Measurements from ENCODE around the gene AHDC1. TPM values are rescaled to one million over a fixed set of nuclear protein-coding genes. Genes with fewer than 3 reads are reported as not detected.
"Not testable (repeated sequence)": the region's sequence is repeated elsewhere in the genome, so short reads cannot be mapped to it uniquely, and the experiment has no call there.

Gene AHDC1
- total and polyA plus RNA-seq, 8 donors, result 5.8 to 95.0 (median 19.7) TPM

DNA sequence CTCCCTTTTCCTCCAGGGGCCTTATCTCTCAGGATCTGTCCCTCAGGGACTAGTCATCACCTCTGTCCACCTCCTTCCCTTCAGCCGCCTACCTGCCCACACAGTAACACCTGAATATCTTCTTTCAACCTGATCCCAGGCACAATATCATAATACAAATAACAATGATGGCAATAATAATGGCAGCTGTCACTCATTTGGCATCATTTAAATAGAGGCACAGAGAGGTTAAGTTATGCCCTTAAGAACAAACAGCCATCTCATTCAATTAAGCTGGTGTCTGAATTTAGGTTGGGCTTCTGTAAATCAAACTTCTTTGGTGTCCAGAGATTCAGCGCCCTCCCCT, 47.5 kb downstream of the AHDC1 start:
- 48 to 63% (median 53%) methylated on average over 2 of the region's 2 CpGs for WGBS, 5 donors
- H3K4me3 ChIP-seq, result no peak overlapping the region
- peaks cover 57 to 85% (median 66%) of the 10 kb centered on the region in 4 donors for H3K4me1 ChIP-seq
- H3K27me3 ChIP-seq, result no peaks in the 10 kb centered on the region
- DNase-seq, result no peak
- peak overlapping the region; percentile 80 to 97 (median 87) for H3K27ac ChIP-seq
- H3K36me3 ChIP-seq, result peaks cover 15 to 34% (median 29%) of the 10 kb centered on the region in 4 donors
- no peaks in the 10 kb centered on the region for H3K9me3 ChIP-seq
- intact Hi-C loops (cut with DNase I; ENCODE audit: low total_unique reads), result loop anchor here (5.0 kb wide), 1 partner anchor 51 kb away; no protein-coding TSS in a partner anchor
- TF ChIP-seq EP300 (IDR thresholded peaks at IDR 0.05), result no peak
- TF ChIP-seq, protein P1, sequence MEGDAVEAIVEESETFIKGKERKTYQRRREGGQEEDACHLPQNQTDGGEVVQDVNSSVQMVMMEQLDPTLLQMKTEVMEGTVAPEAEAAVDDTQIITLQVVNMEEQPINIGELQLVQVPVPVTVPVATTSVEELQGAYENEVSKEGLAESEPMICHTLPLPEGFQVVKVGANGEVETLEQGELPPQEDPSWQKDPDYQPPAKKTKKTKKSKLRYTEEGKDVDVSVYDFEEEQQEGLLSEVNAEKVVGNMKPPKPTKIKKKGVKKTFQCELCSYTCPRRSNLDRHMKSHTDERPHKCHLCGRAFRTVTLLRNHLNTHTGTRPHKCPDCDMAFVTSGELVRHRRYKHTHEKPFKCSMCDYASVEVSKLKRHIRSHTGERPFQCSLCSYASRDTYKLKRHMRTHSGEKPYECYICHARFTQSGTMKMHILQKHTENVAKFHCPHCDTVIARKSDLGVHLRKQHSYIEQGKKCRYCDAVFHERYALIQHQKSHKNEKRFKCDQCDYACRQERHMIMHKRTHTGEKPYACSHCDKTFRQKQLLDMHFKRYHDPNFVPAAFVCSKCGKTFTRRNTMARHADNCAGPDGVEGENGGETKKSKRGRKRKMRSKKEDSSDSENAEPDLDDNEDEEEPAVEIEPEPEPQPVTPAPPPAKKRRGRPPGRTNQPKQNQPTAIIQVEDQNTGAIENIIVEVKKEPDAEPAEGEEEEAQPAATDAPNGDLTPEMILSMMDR (IDR thresholded peaks at IDR 0.05), result no peak
- no peak for TF ChIP-seq POLR2AphosphoS5 (IDR thresholded peaks at IDR 0.05)
- no peak for TF ChIP-seq POLR2A (IDR thresholded peaks at IDR 0.05)

GRCh38 chr1:27555700-27556424, 48.1 kb downstream of the AHDC1 start:
- Histone ChIP-seq H3K9me3 (no peaks in the 10 kb centered on the region), H3K27ac (peak overlapping the region; percentile 51 to 97 (median 87)), H3K36me3 (peaks cover 20 to 39% (median 34%) of the 10 kb centered on the region in 4 donors), H3K4me1 (peaks cover 51 to 80% (median 60%) of the 10 kb centered on the region in 4 donors), H3K27me3 (no peaks in the 10 kb centered on the region), H3K4me3 (no peak overlapping the region)
- intact Hi-C loops (cut with DNase I; ENCODE audit: low total_unique reads), result loop anchor here (5.0 kb wide), 1 partner anchor 51 kb away; no protein-coding TSS in a partner anchor
- TF ChIP-seq, protein P1 (IDR thresholded peaks at IDR 0.05), result no peak
- TF ChIP-seq EP300 (IDR thresholded peaks at IDR 0.05), result no peak
- DNase-seq, result peak in 1 of 2 donors; percentile 85
- WGBS, 5 donors, result 30 to 50% (median 45%) methylated on average over 9 to 12 of the region's 12 CpGs

DNA sequence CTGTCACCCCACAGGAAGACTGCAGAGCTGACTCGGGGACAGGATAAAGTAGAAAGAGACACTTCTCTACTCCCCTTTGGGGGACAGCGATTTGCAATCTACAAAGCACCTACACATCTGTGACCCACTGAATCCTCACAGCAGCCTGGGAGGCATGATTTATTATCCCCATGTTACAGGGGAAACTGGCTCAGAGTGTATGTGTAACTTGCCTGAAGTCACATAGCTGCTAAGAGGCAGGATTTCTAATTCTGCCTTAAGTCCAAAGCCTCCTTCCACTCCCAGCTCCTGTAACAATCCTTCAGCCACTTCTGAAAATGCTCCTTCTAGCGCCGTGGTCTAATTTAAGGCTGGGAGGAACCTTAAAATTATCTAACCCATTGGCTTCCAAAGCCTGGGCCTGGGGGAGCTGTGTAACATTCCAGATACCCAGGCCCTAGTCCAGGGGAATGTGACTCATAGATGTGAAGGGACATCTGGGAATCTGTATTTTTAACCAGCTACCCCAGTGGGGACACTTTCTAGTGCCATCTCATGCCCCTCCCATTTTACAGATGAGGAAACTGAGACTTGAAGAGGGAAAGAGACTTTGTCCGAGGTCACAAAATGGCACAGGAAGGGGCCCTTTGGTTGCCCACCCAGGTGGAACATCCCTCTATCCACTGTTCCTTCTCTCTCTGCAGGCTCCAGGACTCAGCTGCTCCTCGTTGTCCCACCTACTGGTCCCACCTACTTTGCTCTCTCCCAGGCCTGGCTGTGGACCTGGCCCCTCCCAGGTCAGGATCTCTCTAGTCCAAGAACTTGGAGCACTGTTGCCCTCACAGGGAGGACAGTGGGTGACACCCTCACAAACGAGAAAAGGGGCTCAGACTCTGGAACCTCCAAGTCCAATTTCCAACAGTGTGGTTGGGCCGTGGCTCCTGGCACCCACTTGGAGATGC, 48.9 kb downstream of the AHDC1 start:
- Histone ChIP-seq H3K27me3 (no peaks in the 10 kb centered on the region), H3K27ac (peak overlapping the region in 4 of 5 donors; percentile 80 to 97 (median 87)), H3K4me3 (no peak overlapping the region), H3K36me3 (peaks cover 28 to 48% (median 43%) of the 10 kb centered on the region in 4 donors), H3K9me3 (no peaks in the 10 kb centered on the region), H3K4me1 (peaks cover 43 to 72% (median 53%) of the 10 kb centered on the region in 4 donors)
- DNase-seq, result no peak
- WGBS, 5 donors, result 49 to 72% (median 69%) methylated on average over 8 of the region's 8 CpGs
- intact Hi-C loops (cut with DNase I; ENCODE audit: low total_unique reads), result loop anchor here (5.0 kb wide), 1 partner anchor 52 kb away; no protein-coding TSS in a partner anchor
- no peak for TF ChIP-seq POLR2AphosphoS5 (IDR thresholded peaks at IDR 0.05)
- no peak for TF ChIP-seq POLR2A (IDR thresholded peaks at IDR 0.05)
- TF ChIP-seq, protein P1 (IDR thresholded peaks at IDR 0.05), result no peak
- TF ChIP-seq EP300 (IDR thresholded peaks at IDR 0.05), result no peak

GRCh38 chr1:27554293-27554692, 49.7 kb downstream of the AHDC1 start:
- Histone ChIP-seq H3K4me1 (peaks cover 40 to 64% (median 49%) of the 10 kb centered on the region in 4 donors), H3K27me3 (no peaks in the 10 kb centered on the region), H3K9me3 (no peaks in the 10 kb centered on the region), H3K4me3 (no peak overlapping the region), H3K27ac (peak overlapping the region in 4 of 5 donors; percentile 80 to 97 (median 87)), H3K36me3 (peaks cover 32 to 55% (median 50%) of the 10 kb centered on the region in 4 donors)
- TF ChIP-seq POLR2AphosphoS5 (IDR thresholded peaks at IDR 0.05) (no peak), POLR2A (IDR thresholded peaks at IDR 0.05) (no peak), EP300 (IDR thresholded peaks at IDR 0.05) (no peak)
- TF ChIP-seq, protein P1 (IDR thresholded peaks at IDR 0.05), result no peak
- no peak for DNase-seq
- 49 to 59% (median 50%) methylated on average over 4 of the region's 4 CpGs for WGBS, 5 donors
- intact Hi-C loops (cut with DNase I; ENCODE audit: low total_unique reads), result no loop called here

- H3K27me3 ChIP-seq; DNase-seq; intact Hi-C loops (cut with DNase I; ENCODE audit: low total_unique reads); H3K9me3 ChIP-seq; H3K4me3 ChIP-seq: not testable (repeated sequence)
- Histone ChIP-seq H3K27ac (peak overlapping the region in 3 of 5 donors; percentile 80 to 97 (median 87)), H3K4me1 (peaks cover 40 to 59% (median 47%) of the 10 kb centered on the region in 4 donors), H3K36me3 (peaks cover 36 to 58% (median 53%) of the 10 kb centered on the region in 4 donors)
- 96 to 99% (median 98%) methylated on average over 7 of the region's 7 CpGs for WGBS, 5 donors
Measured at GRCh38 chr1:27553823-27554222, 50.1 kb downstream of the AHDC1 start.

Data from stomach (tissue), 9 donors.